ENCODE results near the gene LMBR1. TPM values are rescaled to one million over a fixed set of nuclear protein-coding genes. Genes with fewer than 3 reads are reported as not detected.
A peak's percentile ranks its signal among the peaks of the same experiment; 100 is the strongest.

Gene LMBR1
- total and polyA plus RNA-seq, 2 of the 4 experiments (the other 2 are of a cell fraction) = 11.9 to 19.9 TPM

- H3K27ac ChIP-seq (ENCODE audit: insufficient read depth, low read length) = no peak overlapping the region
- in situ Hi-C loops (cut with MboI; ENCODE audit: low sequenced_read_pairs) (no loop called here), intact Hi-C loops (cut with micrococcal nuclease) (no loop called here), dilution Hi-C loops (cut with HindIII; ENCODE audit: low sequenced_read_pairs, unreplicated experiment) (no loop called here)
- no peak overlapping the region for H3K4ac ChIP-seq (ENCODE audit: low read depth, low read length)
- H2AK5ac ChIP-seq (ENCODE audit: low read depth, low read length) = no peak overlapping the region
- no peaks in the 10 kb centered on the region for H3K79me1 ChIP-seq (ENCODE audit: low read depth in 1 of 2, low read length in 2 of 2)
- no CpG with 5 or more reads among the region's 3 CpGs for WGBS, 2 experiments (ENCODE audit: extremely low coverage in 2 of 2, insufficient read length in 1 of 2)
- no peaks in the 10 kb centered on the region for H4K20me1 ChIP-seq (ENCODE audit: insufficient read depth, low read length)
- H3K9ac ChIP-seq (ENCODE audit: low read depth, low read length) = no peak overlapping the region
- H3K14ac ChIP-seq (replicated peaks; ENCODE audit: low read depth, low read length) = no peak overlapping the region
- H2BK20ac ChIP-seq (ENCODE audit: low read depth, low read length) = no peak overlapping the region
- H4K5ac ChIP-seq (ENCODE audit: low read depth, low read length) = no peak overlapping the region
- no TSS peak for BruUV-seq (replicated peaks)
- H3K27me3 ChIP-seq (ENCODE audit: control insufficient read depth, insufficient read depth, low read length) = no peaks in the 10 kb centered on the region
- no peaks in the 10 kb centered on the region for H3K4me1 ChIP-seq (ENCODE audit: control insufficient read depth, insufficient read depth, low read length)
- H3K36me3 ChIP-seq (ENCODE audit: control insufficient read depth, insufficient read depth, low read length) = no peaks in the 10 kb centered on the region
- DNase-seq = no peak
- no peak overlapping the region for H4K91ac ChIP-seq (ENCODE audit: insufficient read depth, low read depth, low read length)
- H3K56ac ChIP-seq (ENCODE audit: extremely low read depth, insufficient read depth, low read length) = no peak overlapping the region
- H2AFZ ChIP-seq (replicated peaks; ENCODE audit: low read length, poor library complexity) = no peak overlapping the region
- ATAC-seq (ENCODE audit: low read depth) = 0 out of 2 replicates have a peak, but pooled peaks have one; percentile 21
- ChIA-PET CTCF (interaction anchor here (0.5 to 2.0 kb wide), 7 partner anchors 11 to 503 kb away, joined by 3 to 6 read pairs (median 3); no protein-coding TSS in a partner anchor), POLR2A (ENCODE audit: unreplicated experiment) (no interaction called here)
- H3K18ac ChIP-seq (ENCODE audit: low read depth, low read length) = no peak overlapping the region
- no peak overlapping the region for H3K23ac ChIP-seq (ENCODE audit: low read depth, low read length)
- TF ChIP-seq MAFK (IDR thresholded peaks at IDR 0.05; ENCODE audit: low read depth, low read length) = peak; percentile 49
- no peak for TF ChIP-seq RFX5 (IDR thresholded peaks at IDR 0.05; ENCODE audit: low read depth, low read length)
- TF ChIP-seq USF2 (IDR thresholded peaks at IDR 0.05; ENCODE audit: low read depth, low read length) = no peak
- no peak for TF ChIP-seq BHLHE40 (IDR thresholded peaks at IDR 0.05; ENCODE audit: low read depth, low read length)
- no peak for TF ChIP-seq MAZ (IDR thresholded peaks at IDR 0.05; ENCODE audit: borderline replicate concordance, low read depth, low read length)
- no peak for TF ChIP-seq FOS (IDR thresholded peaks at IDR 0.05; ENCODE audit: low read depth, low read length)
- no peak overlapping the region for H4K8ac ChIP-seq (ENCODE audit: low read depth in 2 of 2, low read length in 2 of 2)
- no peaks in the 10 kb centered on the region for H3K9me1 ChIP-seq (ENCODE audit: insufficient read depth, low read length)
- no peaks in the 10 kb centered on the region for H3K9me3 ChIP-seq (ENCODE audit: control insufficient read depth, insufficient read depth, low read length)
- no peak overlapping the region for H2BK5ac ChIP-seq (ENCODE audit: low read depth, low read length, poor library complexity, severe bottlenecking)
- no peak overlapping the region for H2BK120ac ChIP-seq (ENCODE audit: low read depth, low read length)
- H2AK9ac ChIP-seq (replicated peaks; ENCODE audit: low read depth, low read length, poor library complexity) = no peak overlapping the region
- no peak overlapping the region for H3K4me3 ChIP-seq (ENCODE audit: insufficient read depth, low read depth, low read length)
- H2BK15ac ChIP-seq (ENCODE audit: low read depth, low read length) = no peak overlapping the region
- H3K4me2 ChIP-seq (ENCODE audit: low read depth, low read length) = no peak overlapping the region
Observed at GRCh38 chr7:156778668-156779067, 114.3 kb downstream of the LMBR1 start.

Data from IMR-90 (cell line).